Measurements from ENCODE around the gene ASRGL1. TPM values are rescaled to one million over a fixed set of nuclear protein-coding genes. Genes with fewer than 3 reads are reported as not detected.
"Not testable (repeated sequence)": the region's sequence is repeated elsewhere in the genome, so short reads cannot be mapped to it uniquely, and the experiment has no call there.

ASRGL1 gene
- total RNA-seq (2014; rRNA removed; shearing (Covaris generic); ENCODE audit: low replicate concordance) = 20.3 and 27.7 TPM in 2 replicates

DNA sequence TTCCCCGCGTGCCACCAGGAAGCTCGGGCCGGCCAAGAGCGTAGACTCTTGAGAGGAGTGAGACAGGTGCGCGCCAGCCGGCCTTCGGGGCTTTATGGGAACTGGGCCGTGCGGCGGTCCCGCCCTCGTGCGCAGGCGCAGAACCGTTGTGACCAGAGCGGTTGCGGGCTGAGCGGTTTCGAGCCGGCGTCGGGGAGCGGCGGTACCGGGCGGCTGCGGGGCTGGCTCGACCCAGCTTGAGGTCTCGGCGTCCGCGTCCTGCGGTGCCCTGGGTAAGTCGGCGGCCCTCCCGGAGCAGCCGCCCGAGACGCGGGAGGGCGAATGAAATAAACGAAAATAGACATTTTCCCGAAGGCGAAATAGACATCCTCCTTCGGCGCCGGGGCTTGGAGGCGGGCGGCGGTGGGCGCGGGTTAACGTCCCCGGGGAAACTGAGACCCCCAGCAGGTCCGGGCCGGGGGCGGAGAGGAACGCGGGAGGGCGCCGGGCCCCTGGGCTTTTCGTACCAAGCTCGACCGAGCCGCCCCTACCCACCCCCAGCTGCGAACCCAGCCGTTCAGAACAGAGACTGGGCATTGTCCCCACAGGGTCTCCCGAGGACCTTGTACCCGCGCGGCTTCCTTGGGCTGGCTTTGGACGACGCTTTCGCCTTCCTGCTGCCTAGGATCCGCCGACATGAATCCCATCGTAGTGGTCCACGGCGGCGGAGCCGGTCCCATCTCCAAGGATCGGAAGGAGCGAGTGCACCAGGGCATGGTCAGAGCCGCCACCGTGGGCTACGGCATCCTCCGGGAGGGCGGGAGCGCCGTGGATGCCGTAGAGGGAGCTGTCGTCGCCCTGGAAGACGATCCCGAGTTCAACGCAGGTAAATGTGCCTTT, at the start of gene ASRGL1:
TSS of gene ASRGL1 (plus strand) at position 146 of the 879 bp plus-strand sequence. CDS start at position 676, 530 bp downstream.
- in situ Hi-C loops (cut with HindIII; ENCODE audit: low pct_unique_long_range_greater_than_20kb, low sequenced_read_pairs) = no loop called here

DNA sequence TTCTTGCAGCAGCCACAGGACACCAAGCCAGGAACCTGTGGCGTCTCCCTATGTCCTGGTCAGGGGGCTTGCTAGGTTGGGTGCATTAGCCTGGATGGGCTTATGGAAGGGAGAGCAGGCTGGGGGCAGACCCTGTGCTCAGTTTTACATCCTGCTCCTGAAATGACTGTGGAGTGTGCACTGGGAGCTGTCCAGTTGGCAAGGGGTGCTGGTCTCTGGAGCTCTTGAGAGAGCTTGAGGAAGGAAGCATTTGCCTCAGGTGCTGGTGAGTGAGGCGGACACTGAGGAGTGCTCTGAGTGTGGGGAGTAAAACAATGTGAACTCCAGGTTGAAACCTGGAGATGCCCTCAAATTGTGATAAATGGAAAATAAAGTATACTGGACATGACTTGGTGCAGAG, 41.7 kb upstream of the ASRGL1 start:
- DNase-seq (ENCODE audit: low read depth) = no peak
- in situ Hi-C loops (cut with HindIII; ENCODE audit: low pct_unique_long_range_greater_than_20kb, low sequenced_read_pairs) = no loop called here

More for the DNA sequence above, at the start of gene ASRGL1:
- peak; percentile 58 for DNase-seq (ENCODE audit: low read depth)

DNA sequence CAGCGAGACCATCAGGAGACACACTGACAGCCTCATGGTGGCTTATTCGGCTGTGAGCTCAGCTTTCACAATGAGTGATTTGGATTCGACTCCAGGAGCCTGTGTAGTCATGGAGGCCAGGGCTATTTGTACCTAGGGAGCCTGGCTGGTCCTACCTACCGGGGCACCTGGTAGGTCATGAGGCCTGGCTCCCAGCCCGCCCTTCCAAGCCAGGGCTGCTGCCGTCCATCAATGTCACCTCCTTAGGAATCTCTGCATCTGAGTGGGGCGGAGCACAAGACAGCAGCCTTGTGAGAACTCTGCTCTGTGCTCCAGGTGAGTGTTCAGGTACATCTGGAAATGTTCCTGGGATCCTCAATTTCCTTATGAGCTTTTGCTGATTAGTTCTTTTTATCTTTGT, 38.3 kb upstream of the ASRGL1 start, which contains the start of gene SCGB1D4:
TSS of gene SCGB1D4 (minus strand) at position 101 of the 400 bp plus-strand sequence. CDS start at position 36, 65 bp downstream.
- in situ Hi-C loops (cut with HindIII; ENCODE audit: low pct_unique_long_range_greater_than_20kb, low sequenced_read_pairs) = no loop called here

GRCh38 chr11:62306227-62306626, 31.0 kb upstream of the ASRGL1 start:
- in situ Hi-C loops (cut with HindIII; ENCODE audit: low pct_unique_long_range_greater_than_20kb, low sequenced_read_pairs) = no loop called here
- DNase-seq (ENCODE audit: low read depth) = no peak

More for the DNA sequence above, 38.3 kb upstream of the ASRGL1 start, which contains the start of gene SCGB1D4:
- no peak for DNase-seq (ENCODE audit: low read depth)

- in situ Hi-C loops (cut with HindIII; ENCODE audit: low pct_unique_long_range_greater_than_20kb, low sequenced_read_pairs) = no loop called here
- no peak for DNase-seq (ENCODE audit: low read depth)
Observed at GRCh38 chr11:62307950-62308349, 29.3 kb upstream of the ASRGL1 start.

DNA sequence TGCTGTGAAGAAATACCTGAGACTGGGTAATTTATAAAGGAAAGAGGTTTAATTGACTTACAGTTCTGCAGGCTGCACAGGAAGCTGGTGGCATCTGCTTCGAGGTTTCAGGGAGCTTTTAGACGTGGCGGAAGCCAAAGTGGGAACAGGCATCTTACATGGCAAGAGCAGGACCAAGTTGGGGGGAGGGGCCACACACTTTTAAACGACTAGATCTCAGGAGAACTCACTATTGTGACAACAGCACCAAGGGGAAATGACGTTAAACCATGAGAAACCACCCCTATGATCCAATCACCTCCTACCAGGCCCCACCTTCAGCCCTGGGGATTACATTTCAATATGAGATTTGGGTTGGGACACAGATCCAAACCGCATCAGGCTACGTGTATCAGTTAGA, 27.3 kb upstream of the ASRGL1 start:
- no peak for DNase-seq (ENCODE audit: low read depth)
- in situ Hi-C loops (cut with HindIII; ENCODE audit: low pct_unique_long_range_greater_than_20kb, low sequenced_read_pairs) = no loop called here

DNA sequence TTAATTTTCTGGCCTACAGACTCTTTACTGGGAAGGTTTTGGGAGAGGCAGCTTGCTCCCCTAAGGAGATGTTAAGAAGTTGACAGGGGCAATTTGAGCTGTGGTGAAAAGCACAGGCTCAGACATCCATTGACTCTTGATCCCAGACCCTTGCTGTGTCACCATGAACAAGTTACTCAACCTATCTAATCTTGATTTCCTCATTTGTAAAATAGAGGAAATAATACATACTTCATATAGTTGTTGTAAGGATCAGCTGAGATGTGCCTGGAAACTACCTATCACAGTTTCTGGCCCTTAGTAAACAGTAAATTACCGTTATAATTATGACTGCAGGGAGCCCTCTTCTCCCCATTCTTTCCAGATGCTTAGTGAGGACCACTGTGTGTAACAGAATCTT, 21.8 kb upstream of the ASRGL1 start:
- no peak for DNase-seq (ENCODE audit: low read depth)
- in situ Hi-C loops (cut with HindIII; ENCODE audit: low pct_unique_long_range_greater_than_20kb, low sequenced_read_pairs) = no loop called here

GRCh38 chr11:62322524-62322923, 14.7 kb upstream of the ASRGL1 start:
- DNase-seq (ENCODE audit: low read depth) = no peak
- in situ Hi-C loops (cut with HindIII; ENCODE audit: low pct_unique_long_range_greater_than_20kb, low sequenced_read_pairs) = no loop called here

- DNase-seq (ENCODE audit: low read depth) = no peak
- in situ Hi-C loops (cut with HindIII; ENCODE audit: low pct_unique_long_range_greater_than_20kb, low sequenced_read_pairs) = no loop called here
Observed at GRCh38 chr11:62324731-62325556, 12.3 kb upstream of the ASRGL1 start.

GRCh38 chr11:62325781-62326180, 11.5 kb upstream of the ASRGL1 start:
- DNase-seq (ENCODE audit: low read depth); in situ Hi-C loops (cut with HindIII; ENCODE audit: low pct_unique_long_range_greater_than_20kb, low sequenced_read_pairs): not testable (repeated sequence)

DNA sequence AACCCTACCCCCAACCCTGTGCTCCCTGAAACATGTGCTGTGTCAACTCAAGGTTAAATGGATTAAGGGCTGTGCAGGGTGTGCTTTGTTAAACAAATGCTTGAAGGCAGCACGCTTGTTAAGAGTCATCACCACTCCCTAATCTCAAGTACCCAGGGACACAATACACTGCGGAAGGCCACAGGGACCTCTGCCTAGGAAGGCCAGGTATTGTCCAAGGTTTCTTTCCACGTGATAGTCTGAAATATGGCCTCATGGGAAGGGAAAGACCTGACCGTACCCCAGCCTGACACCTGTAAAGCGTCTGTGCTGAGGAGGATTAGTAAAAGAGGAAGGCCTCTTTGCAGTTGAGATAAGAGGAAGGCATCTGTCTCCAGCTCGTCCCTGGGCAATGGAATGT, 10.5 kb upstream of the ASRGL1 start:
- in situ Hi-C loops (cut with HindIII; ENCODE audit: low pct_unique_long_range_greater_than_20kb, low sequenced_read_pairs); DNase-seq (ENCODE audit: low read depth): not testable (repeated sequence)

GRCh38 chr11:62327541-62327940, 9.7 kb upstream of the ASRGL1 start:
- not testable (repeated sequence) for DNase-seq (ENCODE audit: low read depth)

DNA sequence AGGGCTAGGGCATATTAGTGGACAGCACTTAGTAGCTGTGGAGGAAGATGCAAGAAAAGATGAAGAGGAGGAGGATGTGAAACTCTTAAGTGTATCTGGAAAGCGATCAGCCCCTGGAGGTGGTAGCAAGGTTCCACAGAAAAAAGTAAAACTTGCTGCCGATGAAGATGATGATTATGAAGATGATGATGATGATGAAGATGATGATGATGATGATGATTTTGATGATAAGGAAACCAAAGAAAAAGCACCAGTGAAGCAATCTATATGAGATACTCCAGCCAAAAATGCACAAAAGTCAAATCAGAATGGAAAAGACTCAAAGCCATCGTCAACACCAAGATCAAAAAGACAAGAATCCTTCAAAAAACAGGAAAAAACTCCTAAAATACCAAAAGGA, 6.0 kb upstream of the ASRGL1 start:
- in situ Hi-C loops (cut with HindIII; ENCODE audit: low pct_unique_long_range_greater_than_20kb, low sequenced_read_pairs); DNase-seq (ENCODE audit: low read depth): not testable (repeated sequence)

More at GRCh38 chr11:62327541-62327940, 9.7 kb upstream of the ASRGL1 start:
- in situ Hi-C loops (cut with HindIII; ENCODE audit: low pct_unique_long_range_greater_than_20kb, low sequenced_read_pairs) = not testable (repeated sequence)

GRCh38 chr11:62333768-62334167, 3.5 kb upstream of the ASRGL1 start:
- in situ Hi-C loops (cut with HindIII; ENCODE audit: low pct_unique_long_range_greater_than_20kb, low sequenced_read_pairs) = no loop called here
- no peak for DNase-seq (ENCODE audit: low read depth)

DNA sequence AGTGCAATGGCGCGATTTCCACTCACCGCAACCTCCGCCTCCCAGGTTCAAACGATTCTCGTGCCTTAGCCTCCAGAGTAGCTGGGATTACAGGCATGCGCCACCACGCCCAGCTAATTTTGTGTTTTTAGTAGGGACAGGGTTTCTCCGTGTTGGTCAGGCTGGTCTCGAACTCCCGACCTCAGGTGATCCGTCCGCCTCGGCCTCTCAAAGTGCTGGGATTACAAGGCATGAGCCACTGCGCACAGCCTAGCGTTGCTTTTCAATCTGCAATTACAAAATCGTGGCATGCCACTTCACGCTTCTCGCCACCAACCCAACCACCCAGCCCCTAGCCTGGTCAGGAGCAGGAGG, 322 bp upstream of the ASRGL1 start:
- in situ Hi-C loops (cut with HindIII; ENCODE audit: low pct_unique_long_range_greater_than_20kb, low sequenced_read_pairs) = not testable (repeated sequence)

GRCh38 chr11:62338218-62338617, 970 bp downstream of the ASRGL1 start:
- no peak for DNase-seq (ENCODE audit: low read depth)
- in situ Hi-C loops (cut with HindIII; ENCODE audit: low pct_unique_long_range_greater_than_20kb, low sequenced_read_pairs) = no loop called here

More for the DNA sequence above, 322 bp upstream of the ASRGL1 start:
- DNase-seq (ENCODE audit: low read depth) = not testable (repeated sequence)

GRCh38 chr11:62340269-62340901, 3.1 kb downstream of the ASRGL1 start:
- no peak for DNase-seq (ENCODE audit: low read depth)
- in situ Hi-C loops (cut with HindIII; ENCODE audit: low pct_unique_long_range_greater_than_20kb, low sequenced_read_pairs) = no loop called here

GRCh38 chr11:62341588-62341987, 4.3 kb downstream of the ASRGL1 start:
- in situ Hi-C loops (cut with HindIII; ENCODE audit: low pct_unique_long_range_greater_than_20kb, low sequenced_read_pairs) = no loop called here
- DNase-seq (ENCODE audit: low read depth) = no peak
